Measurements from ENCODE around the gene BTG3. TPM values are rescaled to one million over a fixed set of nuclear protein-coding genes. Genes with fewer than 3 reads are reported as not detected.

The BTG3 gene
- total and polyA plus RNA-seq, 2 donors (not counting 3 experiments of a cell fraction or from before 2014, with no cell fraction given) = 18.1 to 37.2 TPM

DNA sequence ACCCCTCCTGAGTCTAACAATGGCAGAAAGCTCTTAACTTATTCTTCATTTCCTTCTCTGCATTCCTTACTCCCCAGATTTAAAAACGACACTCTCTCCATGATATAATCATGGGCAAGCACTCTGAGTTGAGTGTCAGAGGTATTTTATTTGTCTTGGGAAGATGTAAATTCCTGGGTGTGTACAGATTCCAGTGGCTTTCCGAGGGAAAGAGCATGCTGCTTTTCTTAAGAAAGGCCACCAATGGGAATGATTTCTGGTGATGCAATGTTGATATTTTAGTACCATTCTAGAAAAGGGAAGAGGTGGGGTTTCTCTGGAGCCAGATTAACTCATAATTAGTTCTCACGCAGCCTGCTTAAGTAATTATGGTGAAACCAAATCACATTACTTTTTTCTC lies 47.8 kb upstream of the BTG3 start:
- DNase-seq (ENCODE audit: low read depth, low spot score) = no peak
- CTCF ChIA-PET = no interaction called here
- Histone ChIP-seq H2AFZ (ENCODE audit: low read depth, low read length) (no peak overlapping the region), H4K20me1 (replicated peaks; ENCODE audit: control insufficient read depth, extremely low read depth, insufficient read depth, low read length) (no peaks in the 10 kb centered on the region), H3K9me3 (replicated peaks; ENCODE audit: control insufficient read depth, insufficient read depth, low read length) (no peaks in the 10 kb centered on the region), H3K79me2 (ENCODE audit: control insufficient read depth, insufficient read depth, low read length) (no peaks in the 10 kb centered on the region), H3K9ac (replicated peaks; ENCODE audit: extremely low read depth, insufficient read depth, low read length) (no peak overlapping the region), H3K27ac (ENCODE audit: insufficient read depth, low read depth, low read length) (no peak overlapping the region), H3K4me2 (ENCODE audit: insufficient read depth, low read length) (no peak overlapping the region), H3K4me1 (ENCODE audit: control insufficient read depth, extremely low read depth, insufficient read depth, low read length) (no peaks in the 10 kb centered on the region), H3K9me1 (replicated peaks; ENCODE audit: control insufficient read depth, extremely low read depth, insufficient read depth, low read length) (no peaks in the 10 kb centered on the region), H3K4me3 (replicated peaks in 1 of 3; ENCODE audit: insufficient read depth in 1 of 3, low read depth in 1 of 3, low read length in 3 of 3) (no peak overlapping the region), H3K36me3 (ENCODE audit: control insufficient read depth in 2 of 2, extremely low read depth in 1 of 2, insufficient read depth in 2 of 2, low read length in 2 of 2) (no peaks in the 10 kb centered on the region), H3K27me3 (ENCODE audit: control insufficient read depth in 2 of 2, insufficient read depth in 2 of 2, low read length in 2 of 2) (no peaks in the 10 kb centered on the region)
- POLR2A ChIA-PET = no interaction called here
- TF ChIP-seq MYC (IDR thresholded peaks at IDR 0.05; ENCODE audit: low read depth, low read length) (no peak), JUN (IDR thresholded peaks at IDR 0.05; ENCODE audit: borderline replicate concordance, insufficient read depth, insufficient read length, low read depth) (no peak), EZH2 (IDR thresholded peaks at IDR 0.05; ENCODE audit: borderline replicate concordance, low read depth, low read length, severe bottlenecking) (no peak), POLR2A (IDR thresholded peaks at IDR 0.05; ENCODE audit: low read depth, low read length) (no peak), FOS (IDR thresholded peaks at IDR 0.05; ENCODE audit: borderline replicate concordance, insufficient read depth, low read length) (no peak), POLR2AphosphoS5 (IDR thresholded peaks at IDR 0.05; ENCODE audit: insufficient read depth, low read depth, low read length) (no peak), GATA2 (IDR thresholded peaks at IDR 0.05; ENCODE audit: insufficient read depth, insufficient read length, low read depth, low read length) (no peak)
- TF ChIP-seq, protein P1, sequence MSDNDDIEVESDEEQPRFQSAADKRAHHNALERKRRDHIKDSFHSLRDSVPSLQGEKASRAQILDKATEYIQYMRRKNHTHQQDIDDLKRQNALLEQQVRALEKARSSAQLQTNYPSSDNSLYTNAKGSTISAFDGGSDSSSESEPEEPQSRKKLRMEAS (IDR thresholded peaks at IDR 0.05; ENCODE audit: insufficient read depth, insufficient read length) = no peak
- TF ChIP-seq, protein P2, sequence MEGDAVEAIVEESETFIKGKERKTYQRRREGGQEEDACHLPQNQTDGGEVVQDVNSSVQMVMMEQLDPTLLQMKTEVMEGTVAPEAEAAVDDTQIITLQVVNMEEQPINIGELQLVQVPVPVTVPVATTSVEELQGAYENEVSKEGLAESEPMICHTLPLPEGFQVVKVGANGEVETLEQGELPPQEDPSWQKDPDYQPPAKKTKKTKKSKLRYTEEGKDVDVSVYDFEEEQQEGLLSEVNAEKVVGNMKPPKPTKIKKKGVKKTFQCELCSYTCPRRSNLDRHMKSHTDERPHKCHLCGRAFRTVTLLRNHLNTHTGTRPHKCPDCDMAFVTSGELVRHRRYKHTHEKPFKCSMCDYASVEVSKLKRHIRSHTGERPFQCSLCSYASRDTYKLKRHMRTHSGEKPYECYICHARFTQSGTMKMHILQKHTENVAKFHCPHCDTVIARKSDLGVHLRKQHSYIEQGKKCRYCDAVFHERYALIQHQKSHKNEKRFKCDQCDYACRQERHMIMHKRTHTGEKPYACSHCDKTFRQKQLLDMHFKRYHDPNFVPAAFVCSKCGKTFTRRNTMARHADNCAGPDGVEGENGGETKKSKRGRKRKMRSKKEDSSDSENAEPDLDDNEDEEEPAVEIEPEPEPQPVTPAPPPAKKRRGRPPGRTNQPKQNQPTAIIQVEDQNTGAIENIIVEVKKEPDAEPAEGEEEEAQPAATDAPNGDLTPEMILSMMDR (IDR thresholded peaks at IDR 0.05; ENCODE audit: extremely low read depth in 1 of 2, insufficient read depth in 1 of 2, low read depth in 1 of 2, low read length in 2 of 2) = no peak
- intact Hi-C loops (cut with micrococcal nuclease) (no loop called here), dilution Hi-C loops (cut with MboI; ENCODE audit: extremely low pct_ligation_motif_present, low sequenced_read_pairs) (no loop called here)
- no TSS peak for BruUV-seq (replicated peaks)
- FAIRE-seq = no peak

Measured in endothelial cell of umbilical vein (primary cell).